GM18507 (cell line): Measurements from ENCODE around the gene KRT81.
"Not testable (repeated sequence)": the region's sequence is repeated elsewhere in the genome, so short reads cannot be mapped to it uniquely, and the experiment has no call there.

ENCODE experiments used
- DNase-seq: peaks from one replicate; pipeline ENCODE4 v3.0.0; 2011; ENCODE audit warnings: low read depth; ENCODE audit not compliant: insufficient read length; ENCODE audit errors: extremely low spot score
- FAIRE-seq: peaks from 2 replicates; lab custom pipeline; 2011; peaks lifted over from hg19 to GRCh38; lab: Jason Lieb, UNC

KRT81 gene

DNA sequence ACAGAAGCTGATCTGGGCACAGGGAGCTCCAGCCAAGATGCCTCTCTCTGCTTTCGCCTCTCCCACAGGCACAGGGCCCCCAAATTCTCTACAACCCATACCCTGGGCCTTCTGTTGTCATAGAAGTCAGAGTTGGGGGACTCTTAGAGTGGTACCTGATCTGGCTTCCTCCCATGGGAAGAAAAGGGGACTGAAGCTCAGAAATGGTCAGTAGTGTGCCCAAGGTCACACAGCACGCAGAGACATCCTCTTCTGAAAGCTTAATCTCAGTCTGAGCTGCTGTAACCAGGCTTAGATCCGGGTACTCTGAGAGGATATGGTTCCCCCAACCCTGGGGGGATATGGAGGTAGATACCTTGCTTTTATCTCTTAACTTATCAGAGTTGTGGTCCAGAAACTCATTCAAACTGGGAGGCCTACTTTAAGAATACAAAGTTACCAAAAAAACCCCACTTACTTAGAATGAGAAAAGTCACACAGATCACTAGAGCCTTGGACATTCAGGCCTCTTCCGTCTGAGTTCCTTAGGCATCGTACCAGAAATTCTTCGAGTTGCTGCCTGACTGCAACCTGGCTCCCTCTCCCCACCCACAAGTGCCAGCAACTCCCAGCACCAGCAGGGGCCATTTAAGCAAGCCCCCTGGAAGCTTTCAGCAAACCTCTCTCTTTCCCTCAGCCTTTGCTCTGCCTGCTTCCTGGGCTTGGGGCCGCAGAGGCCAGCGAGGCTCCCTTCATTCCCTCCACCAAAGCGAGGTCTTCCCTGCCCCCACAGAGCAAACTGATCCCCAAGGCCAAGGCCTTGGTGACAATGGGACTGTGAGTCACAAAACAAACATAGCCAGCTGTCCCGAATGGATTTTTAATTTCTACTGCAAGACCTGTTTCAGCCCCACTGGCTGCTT is 44.4 kb downstream of the KRT81 start:
- no peak for DNase-seq

DNA sequence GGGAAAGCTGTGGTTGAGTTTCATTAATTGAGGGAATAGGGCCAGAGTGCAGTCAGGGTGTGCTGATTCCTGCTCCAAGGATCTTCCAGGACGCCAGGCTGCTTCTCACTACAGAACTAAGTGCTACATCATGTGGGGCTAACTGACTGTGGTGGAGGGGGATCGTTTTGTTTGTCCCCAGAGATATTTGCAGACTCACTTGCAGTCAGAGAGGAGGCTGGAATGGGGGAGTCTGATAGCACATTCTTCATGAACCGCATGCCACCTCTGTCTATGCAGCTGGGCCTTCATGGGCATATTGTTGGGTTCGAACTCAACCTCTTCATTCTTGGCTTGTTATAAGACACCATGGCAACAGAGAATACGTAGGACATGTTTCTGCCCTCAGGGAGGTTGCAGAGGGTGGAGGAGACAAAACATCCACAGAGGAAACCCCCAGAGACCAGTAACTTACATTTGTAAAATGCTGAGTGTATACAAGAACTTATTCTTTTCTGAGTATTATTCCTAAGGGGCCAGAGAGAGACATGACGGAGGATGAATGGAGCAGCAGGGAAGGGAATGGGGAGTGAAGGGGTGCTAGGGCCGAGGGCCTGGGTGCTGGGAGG is 45.3 kb downstream of the KRT81 start:
- no peak for FAIRE-seq

More for the DNA sequence above, 44.4 kb downstream of the KRT81 start:
- FAIRE-seq, result no peak

DNA sequence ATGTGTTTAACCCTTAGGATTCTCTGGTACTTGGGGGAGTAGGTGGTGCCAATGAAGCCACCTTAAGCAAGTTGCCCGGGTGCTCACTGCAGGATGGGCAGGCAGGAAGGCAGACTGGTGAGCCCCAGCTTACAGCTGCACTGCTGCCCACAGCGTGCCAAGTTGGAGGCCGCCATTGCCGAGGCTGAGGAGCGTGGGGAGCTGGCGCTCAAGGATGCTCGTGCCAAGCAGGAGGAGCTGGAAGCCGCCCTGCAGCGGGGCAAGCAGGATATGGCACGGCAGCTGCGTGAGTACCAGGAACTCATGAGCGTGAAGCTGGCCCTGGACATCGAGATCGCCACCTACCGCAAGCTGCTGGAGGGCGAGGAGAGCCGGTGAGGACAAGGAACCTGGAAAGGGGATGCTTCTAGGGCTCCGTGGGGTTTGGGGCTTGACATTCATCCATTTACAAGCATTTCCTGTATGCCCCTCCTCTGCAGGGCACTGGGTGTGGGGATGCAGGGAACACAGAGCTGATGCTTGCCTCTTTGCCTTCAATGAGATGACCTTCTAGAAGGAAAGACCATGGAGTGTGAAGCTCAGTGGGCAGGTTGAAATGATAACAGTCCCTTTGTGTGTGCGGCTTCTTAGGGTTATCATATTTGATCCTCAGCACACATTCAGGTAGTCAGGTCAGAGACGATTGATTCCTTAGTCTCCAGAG is 45.9 kb downstream of the KRT81 start:
- FAIRE-seq, result peak; percentile 15
- DNase-seq, result no peak

More for the DNA sequence above, 45.3 kb downstream of the KRT81 start:
- DNase-seq, result no peak

DNA sequence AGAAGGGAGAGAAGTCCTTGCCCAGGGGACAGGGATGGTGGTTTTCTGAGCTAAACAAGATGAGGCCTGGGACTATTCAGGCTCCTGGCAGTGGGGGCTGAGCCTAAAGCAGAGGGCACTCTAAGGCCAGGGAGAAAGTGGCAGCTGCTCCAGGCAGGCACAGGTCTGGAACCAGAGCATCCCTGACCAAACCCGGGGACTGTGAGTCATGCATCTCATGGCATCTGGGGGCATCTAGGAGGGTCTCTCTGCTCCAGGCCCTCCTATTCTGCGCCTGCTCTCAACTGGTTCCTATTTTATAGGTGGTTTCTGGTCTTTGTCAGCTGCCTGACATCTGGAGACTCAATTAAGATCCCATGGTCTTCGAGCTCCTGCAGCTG is 46.7 kb downstream of the KRT81 start:
- DNase-seq (no peak), FAIRE-seq (no peak)

DNA sequence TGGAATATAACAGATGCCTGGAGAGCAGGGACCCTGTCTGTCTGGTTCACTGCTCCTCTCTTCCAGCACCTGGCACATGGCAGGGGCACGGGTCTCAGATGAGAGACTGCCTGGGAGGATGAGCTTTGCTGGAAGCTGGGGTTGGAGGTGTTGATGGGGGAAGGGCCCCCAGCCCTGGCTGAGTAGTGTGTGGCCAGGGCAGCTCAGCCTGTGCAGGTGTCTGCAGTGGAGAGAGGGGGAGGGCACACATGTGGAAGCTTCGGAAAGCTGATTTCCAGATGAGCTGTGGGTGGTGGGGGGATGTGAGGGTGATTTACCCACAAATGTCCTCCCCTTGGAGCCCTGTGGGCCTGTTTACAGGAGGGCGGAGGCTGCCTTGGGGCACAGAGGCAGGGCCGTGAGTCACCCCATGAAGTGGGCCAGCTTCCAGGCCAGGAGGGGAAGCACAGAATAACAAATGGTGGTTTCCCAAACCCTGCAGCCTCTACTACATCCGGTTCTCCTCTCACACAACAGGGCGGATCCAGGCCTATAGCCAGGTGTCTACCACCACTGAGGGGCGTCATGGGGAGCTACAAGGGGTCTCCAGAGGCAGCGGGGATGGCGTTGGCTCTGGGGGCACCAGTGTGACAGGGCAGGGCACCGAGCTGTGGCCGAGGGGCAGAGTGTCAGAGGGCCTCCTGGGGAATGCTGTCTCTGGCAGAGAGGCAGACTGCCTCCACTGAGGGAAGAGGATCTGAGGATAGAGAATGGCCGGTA is 47.3 kb downstream of the KRT81 start:
- peak; percentile 67 for DNase-seq
- peak; percentile 95 for FAIRE-seq

DNA sequence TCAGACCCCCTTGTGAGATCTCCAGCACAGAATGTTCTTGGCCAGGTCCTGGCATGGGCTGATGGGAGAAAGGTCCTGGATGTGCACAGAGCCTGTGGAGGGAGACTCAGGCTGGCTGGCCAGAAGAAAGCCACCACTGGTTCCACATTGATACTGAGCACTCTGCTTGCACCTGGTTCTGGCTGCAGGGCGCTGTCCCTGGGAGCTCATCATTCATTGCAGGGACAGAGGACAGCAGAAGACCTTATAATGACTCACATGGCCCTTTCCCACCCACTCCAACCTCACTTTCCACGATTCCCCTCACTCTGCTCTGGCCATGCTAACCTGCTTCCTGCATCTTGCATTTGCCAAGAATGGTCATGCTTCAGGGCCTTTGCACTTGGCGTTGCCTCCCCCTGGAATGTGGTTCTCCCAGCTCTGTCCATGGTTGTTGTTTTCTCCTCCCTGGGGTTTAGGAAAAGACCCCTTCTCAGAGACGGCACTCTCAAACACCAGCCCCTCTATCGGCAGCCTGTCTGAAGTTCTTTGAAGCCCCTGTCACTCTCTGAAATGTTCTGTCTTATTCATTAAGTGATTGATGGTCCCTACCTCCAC is 48.0 kb downstream of the KRT81 start:
- DNase-seq, result no peak
- FAIRE-seq, result no peak

DNA sequence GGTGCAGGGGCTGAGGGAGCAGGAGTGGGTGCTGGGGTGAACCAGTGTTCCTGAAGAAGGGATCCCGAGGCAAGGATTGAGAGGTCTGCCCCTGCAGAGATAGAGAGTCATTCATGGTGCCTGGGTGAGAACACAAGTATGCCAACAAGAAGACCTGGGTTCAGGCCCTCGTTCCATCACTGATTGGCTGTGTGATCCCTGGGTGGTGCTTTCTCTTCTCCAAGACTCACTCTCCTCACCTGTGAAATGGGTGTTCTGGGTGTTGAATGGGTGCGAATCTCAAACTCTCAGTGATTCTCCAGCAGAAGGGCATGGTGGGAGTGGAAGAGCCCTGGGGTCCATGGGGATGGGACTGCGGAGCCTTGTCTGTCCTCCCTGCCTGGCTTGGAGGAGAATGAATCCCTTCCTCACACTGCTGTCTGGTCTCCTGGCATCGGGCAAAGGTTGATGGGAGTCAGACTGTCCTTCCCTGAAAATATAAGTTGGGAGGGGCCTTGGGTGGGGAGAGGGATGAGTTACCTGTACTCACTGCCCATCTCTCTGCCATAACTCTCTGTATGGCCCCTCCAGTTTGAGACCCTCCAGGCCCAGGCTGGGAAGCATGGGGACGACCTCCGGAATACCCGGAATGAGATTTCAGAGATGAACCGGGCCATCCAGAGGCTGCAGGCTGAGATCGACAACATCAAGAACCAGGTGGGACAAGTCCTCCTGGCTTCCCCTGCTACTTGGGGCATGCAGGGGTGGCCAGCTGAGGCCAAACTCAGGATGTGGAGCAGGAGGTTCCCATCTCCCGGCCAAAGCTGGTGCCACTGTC is 48.7 kb downstream of the KRT81 start:
- FAIRE-seq, result no peak
- DNase-seq, result no peak

DNA sequence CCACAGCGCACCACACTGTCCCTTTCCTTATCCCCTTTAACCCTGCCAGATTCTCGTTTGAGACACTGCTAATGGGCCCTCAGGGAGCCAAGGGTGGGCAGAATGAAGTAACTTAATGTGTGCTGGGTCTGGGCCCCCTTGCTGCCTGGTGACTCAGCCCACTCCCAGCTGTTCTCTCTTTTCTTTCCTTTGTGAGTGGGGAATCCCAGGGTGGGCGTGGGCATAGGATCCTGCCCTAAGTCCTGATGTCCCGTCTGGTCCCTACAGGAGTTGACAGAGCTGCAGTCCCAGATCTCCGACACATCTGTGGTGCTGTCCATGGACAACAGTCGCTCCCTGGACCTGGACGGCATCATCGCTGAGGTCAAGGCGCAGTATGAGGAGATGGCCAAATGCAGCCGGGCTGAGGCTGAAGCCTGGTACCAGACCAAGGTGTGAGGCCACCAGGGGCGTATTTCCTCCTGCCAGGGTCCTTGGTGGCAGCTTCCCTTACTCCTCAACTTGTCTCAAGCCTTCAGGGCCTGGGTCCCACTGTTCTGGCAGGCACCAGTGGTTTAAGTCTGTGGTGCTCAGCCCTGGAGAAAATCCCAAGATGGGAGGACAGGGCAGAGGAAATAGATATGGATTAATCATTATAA is 50.0 kb downstream of the KRT81 start:
- no peak for DNase-seq
- FAIRE-seq, result no peak

DNA sequence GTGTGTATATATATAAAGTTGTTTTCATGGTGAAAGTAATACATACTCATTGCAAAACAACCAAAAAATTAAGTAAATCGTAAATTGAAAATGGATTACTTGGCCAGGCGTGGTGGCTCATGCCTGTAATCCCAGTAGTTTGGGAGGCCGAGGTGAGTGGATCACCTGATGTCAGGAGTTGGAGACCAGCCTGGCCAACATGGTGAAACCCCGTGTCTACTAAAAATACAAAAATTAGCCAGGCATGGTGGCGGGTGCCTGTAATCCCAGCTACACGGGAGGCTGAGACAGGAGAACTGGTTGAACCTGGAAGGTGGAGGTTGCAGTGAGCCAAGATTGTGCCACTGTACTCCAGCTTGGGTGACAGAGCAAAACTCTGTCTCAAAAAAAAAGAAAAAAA is 51.1 kb downstream of the KRT81 start:
- not testable (repeated sequence) for DNase-seq, FAIRE-seq

DNA sequence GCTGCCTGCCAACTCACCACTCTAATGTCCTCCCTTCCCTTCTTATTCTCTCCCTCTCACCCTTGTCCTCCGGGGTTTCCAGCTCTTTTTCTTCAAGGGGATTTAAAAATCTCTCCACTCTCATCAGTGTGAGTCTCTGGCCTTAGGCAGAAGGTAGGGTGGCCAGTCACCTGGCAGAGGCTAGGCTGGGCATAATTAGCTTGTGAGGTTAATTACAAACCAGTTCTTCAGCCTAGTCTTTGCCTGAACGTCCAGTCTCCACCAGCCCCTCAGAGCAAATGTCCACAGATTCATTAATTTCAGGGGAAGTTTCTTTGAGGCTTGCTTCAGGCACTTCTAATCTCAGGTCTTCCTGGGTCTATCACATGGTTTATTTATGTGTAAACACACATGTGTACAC is 51.6 kb downstream of the KRT81 start:
- no peak for DNase-seq
- FAIRE-seq, result no peak

DNA sequence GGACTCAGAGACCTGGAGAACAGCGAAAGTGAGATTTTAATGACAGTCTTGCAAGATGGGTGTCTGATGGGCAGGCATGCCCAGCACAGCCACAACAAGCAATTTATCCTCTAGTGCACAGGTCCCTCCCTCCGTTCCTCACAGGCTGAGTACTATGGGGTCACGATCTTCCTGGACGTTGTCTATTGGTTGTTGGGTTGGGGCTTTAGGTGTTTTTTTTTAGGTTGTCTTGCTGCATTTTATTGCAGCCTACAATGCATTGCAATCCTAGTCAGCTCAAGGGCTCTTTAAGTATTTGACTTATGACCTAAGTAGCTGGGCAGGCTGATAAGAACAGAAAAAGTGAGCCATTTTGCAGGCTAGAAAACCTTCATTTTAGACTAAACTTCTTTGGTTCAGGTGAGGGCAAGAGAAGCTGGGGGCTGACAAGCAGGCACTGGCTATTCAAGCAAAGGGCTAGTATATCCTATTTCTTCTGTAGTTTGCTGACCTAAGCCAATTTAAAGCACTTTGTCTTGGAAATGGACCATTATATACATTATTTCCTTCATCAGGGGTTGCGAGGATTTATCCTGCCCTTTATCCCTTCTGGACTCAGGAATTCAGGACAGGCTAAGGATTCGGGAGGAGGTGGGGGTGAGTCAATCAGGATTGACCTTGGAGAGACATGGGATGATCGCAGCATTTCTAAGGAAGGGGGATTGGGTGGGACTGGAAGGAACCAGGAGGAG is 52.3 kb downstream of the KRT81 start:
- no peak for FAIRE-seq

DNA sequence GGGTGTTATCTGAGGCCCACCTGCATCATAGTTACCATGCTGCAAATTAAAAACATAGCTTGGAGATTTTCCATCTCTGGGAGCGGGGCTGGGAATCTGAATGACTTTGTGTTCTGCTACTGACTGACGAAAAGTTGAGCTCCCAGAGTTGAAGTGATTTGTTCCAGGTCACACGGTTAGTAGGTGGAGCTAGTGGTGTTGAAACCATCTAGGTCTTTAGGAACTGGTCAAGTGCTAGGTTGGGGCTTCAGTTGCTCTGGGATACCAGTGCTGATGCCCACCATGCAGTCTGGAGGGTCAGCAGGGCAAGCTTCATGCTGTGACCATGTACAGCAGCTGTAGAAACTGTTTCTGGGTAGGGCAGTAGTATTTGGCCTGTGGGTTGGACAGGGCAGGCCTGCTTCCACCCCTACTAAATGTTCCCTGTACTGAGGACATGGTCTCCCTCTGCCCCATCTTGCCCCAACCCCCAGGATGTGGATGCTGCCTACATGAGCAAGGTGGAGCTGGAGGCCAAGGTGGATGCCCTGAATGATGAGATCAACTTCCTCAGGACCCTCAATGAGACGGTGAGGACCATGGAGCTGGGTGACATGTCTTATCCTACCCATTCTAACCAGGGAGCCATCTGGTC is 53.0 kb downstream of the KRT81 start:
- no peak for FAIRE-seq
- DNase-seq, result no peak

More for the DNA sequence above, 52.3 kb downstream of the KRT81 start:
- DNase-seq, result no peak

DNA sequence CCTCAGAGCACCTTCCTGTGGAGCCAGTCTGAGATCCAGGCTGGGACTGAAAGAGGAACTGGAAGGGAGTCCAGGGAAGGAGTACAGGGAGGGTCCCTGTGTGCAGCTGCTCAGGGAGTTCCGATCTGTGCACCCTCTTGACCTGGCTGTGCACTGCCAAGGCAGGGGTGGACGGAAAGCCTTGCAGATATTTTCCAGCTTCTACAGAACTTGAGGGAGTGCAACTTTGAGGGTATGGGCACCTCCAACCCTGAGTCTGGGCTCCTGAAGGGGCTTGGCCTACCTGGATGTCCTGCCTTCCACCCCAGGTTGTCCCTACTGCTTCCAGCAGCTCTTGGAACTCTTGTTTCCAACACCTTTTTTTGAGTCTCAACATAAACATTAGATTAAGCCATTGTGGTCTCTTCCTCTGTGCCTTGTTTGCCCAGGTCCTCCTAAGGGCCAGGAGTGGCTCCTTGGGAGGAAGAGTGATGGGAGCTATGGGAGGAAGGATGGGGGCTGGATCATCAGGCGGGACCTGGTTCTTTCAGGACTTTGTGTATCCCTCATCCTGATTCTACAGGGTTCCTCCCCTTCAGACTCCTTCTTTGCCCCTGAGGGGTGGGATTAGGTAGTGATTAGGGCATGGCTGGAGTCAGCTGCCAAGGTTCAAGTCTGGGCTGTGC is 54.8 kb downstream of the KRT81 start:
- FAIRE-seq (no peak), DNase-seq (no peak)
